ENCODE data around the gene STK32B. TPM values are rescaled to one million over a fixed set of nuclear protein-coding genes. Genes with fewer than 3 reads are reported as not detected.

STK32B gene
- total RNA-seq, 1 donor from 2014 or later = 2.5 TPM

- no peak overlapping the region for H3K27ac Mint-ChIP-seq (ENCODE audit: unreplicated experiment)
- H3K4me1 Mint-ChIP-seq (ENCODE audit: low read depth, unreplicated experiment) = peaks cover 13% of the 10 kb centered on the region
- H3K36me3 Mint-ChIP-seq (ENCODE audit: unreplicated experiment) = peaks cover 26% of the 10 kb centered on the region
- no peak for DNase-seq
- TF ChIP-seq CTCF (IDR thresholded peaks at IDR 0.05; ENCODE audit: partially characterized antibody, unreplicated experiment) = no peak
- H3K27me3 Mint-ChIP-seq (ENCODE audit: unreplicated experiment) = peaks cover 7% of the 10 kb centered on the region
- no peak overlapping the region for H3K4me3 Mint-ChIP-seq (ENCODE audit: unreplicated experiment)
- H3K9me3 Mint-ChIP-seq (ENCODE audit: unreplicated experiment) = peaks cover 8% of the 10 kb centered on the region
These were observed 152.2 kb downstream of the STK32B start for GRCh38 chr4:5203309-5203992.

- no peak for TF ChIP-seq CTCF (IDR thresholded peaks at IDR 0.05; ENCODE audit: partially characterized antibody, unreplicated experiment)
- H3K27ac Mint-ChIP-seq (ENCODE audit: unreplicated experiment) = no peak overlapping the region
- peaks cover 13% of the 10 kb centered on the region for H3K4me1 Mint-ChIP-seq (ENCODE audit: low read depth, unreplicated experiment)
- H3K36me3 Mint-ChIP-seq (ENCODE audit: unreplicated experiment) = peaks cover 26% of the 10 kb centered on the region
- peaks cover 7% of the 10 kb centered on the region for H3K27me3 Mint-ChIP-seq (ENCODE audit: unreplicated experiment)
- no peak overlapping the region for H3K4me3 Mint-ChIP-seq (ENCODE audit: unreplicated experiment)
- H3K9me3 Mint-ChIP-seq (ENCODE audit: unreplicated experiment) = peaks cover 8% of the 10 kb centered on the region
- no peak for DNase-seq
These were observed 152.7 kb downstream of the STK32B start for GRCh38 chr4:5203993-5204310.

GRCh38 chr4:5204781-5205180, 153.5 kb downstream of the STK32B start:
- H3K36me3 Mint-ChIP-seq (ENCODE audit: unreplicated experiment) = peaks cover 26% of the 10 kb centered on the region
- DNase-seq = no peak
- peaks cover 8% of the 10 kb centered on the region for H3K9me3 Mint-ChIP-seq (ENCODE audit: unreplicated experiment)
- H3K4me3 Mint-ChIP-seq (ENCODE audit: unreplicated experiment) = no peak overlapping the region
- no peak for TF ChIP-seq CTCF (IDR thresholded peaks at IDR 0.05; ENCODE audit: partially characterized antibody, unreplicated experiment)
- no peak overlapping the region for H3K27ac Mint-ChIP-seq (ENCODE audit: unreplicated experiment)
- peaks cover 13% of the 10 kb centered on the region for H3K4me1 Mint-ChIP-seq (ENCODE audit: low read depth, unreplicated experiment)
- peaks cover 7% of the 10 kb centered on the region for H3K27me3 Mint-ChIP-seq (ENCODE audit: unreplicated experiment)

GRCh38 chr4:5206016-5206790, 154.9 kb downstream of the STK32B start:
- H3K27ac Mint-ChIP-seq (ENCODE audit: unreplicated experiment) = peak overlapping the region; percentile 53
- no peak for TF ChIP-seq CTCF (IDR thresholded peaks at IDR 0.05; ENCODE audit: partially characterized antibody, unreplicated experiment)
- no peak overlapping the region for H3K4me3 Mint-ChIP-seq (ENCODE audit: unreplicated experiment)
- peak; percentile 20 for DNase-seq
- peaks cover 8% of the 10 kb centered on the region for H3K9me3 Mint-ChIP-seq (ENCODE audit: unreplicated experiment)
- H3K36me3 Mint-ChIP-seq (ENCODE audit: unreplicated experiment) = peaks cover 24% of the 10 kb centered on the region
- peaks cover 13% of the 10 kb centered on the region for H3K4me1 Mint-ChIP-seq (ENCODE audit: low read depth, unreplicated experiment)
- H3K27me3 Mint-ChIP-seq (ENCODE audit: unreplicated experiment) = peaks cover 12% of the 10 kb centered on the region

GRCh38 chr4:5209862-5210261, 158.6 kb downstream of the STK32B start:
- no peak overlapping the region for H3K4me3 Mint-ChIP-seq (ENCODE audit: unreplicated experiment)
- H3K9me3 Mint-ChIP-seq (ENCODE audit: unreplicated experiment) = no peaks in the 10 kb centered on the region
- H3K4me1 Mint-ChIP-seq (ENCODE audit: low read depth, unreplicated experiment) = peaks cover 11% of the 10 kb centered on the region
- peaks cover 9% of the 10 kb centered on the region for H3K27me3 Mint-ChIP-seq (ENCODE audit: unreplicated experiment)
- no peaks in the 10 kb centered on the region for H3K36me3 Mint-ChIP-seq (ENCODE audit: unreplicated experiment)
- H3K27ac Mint-ChIP-seq (ENCODE audit: unreplicated experiment) = no peak overlapping the region
- no peak for TF ChIP-seq CTCF (IDR thresholded peaks at IDR 0.05; ENCODE audit: partially characterized antibody, unreplicated experiment)
- DNase-seq = no peak

Data from glutamatergic neuron (in vitro differentiated cells).